Stimulated activated CD8-positive, alpha-beta memory T cell treated with anti-CD3 and anti-CD28 coated beads, Interleukin-4, amount 100 ng/mL, for 24 hours (primary cell): ENCODE measurements around the gene BTG1.

ENCODE experiments used
- DNase-seq: peaks from one replicate; pipeline ENCODE4 v3.0.0-alpha.2; 2020; ENCODE audit warnings: low read depth

Gene BTG1, protein sequence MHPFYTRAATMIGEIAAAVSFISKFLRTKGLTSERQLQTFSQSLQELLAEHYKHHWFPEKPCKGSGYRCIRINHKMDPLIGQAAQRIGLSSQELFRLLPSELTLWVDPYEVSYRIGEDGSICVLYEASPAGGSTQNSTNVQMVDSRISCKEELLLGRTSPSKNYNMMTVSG

DNA sequence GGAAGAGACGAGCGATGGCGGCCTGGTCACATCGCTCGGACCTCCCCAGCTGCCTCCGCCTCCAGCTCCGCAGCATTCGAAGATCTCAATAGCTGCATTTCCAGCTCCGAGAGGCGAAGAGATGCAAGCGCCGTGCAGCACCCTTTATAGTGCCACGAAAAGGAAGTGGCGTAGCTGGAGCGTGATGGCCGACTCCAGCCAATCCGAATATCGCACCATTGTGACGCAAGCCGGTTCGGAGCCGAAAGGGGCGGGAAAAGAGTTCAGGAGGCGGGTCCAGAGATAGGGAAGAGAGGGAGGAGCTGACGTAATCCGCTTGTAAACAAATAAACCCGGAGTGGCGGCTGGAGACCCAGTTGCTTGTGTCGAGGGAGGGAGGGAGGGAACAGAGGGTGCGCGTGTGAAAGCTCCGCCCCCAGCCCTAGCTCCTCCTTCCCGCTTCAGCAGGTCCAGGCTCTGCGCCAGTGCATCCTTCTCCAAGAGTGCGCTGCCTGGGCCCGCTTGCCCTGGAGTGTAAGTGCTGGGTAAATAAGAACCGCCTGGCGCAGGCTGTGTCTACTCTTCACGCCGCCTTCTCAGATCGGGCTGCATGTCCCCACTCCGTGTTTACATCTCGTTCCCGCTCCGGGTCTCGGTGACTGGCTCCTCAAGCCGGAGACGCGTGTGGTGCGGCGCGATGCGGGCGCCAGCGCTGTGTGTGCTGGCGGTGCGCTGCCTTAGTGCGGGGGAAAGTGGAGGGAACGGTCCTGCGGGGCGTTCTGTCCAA, at the start of gene BTG1:
BTG1 (minus strand) TSS at position 116 of the 766 bp plus-strand sequence. CDS start 311 bp downstream, outside the sequence.
- DNase-seq = peak; percentile 92

DNA sequence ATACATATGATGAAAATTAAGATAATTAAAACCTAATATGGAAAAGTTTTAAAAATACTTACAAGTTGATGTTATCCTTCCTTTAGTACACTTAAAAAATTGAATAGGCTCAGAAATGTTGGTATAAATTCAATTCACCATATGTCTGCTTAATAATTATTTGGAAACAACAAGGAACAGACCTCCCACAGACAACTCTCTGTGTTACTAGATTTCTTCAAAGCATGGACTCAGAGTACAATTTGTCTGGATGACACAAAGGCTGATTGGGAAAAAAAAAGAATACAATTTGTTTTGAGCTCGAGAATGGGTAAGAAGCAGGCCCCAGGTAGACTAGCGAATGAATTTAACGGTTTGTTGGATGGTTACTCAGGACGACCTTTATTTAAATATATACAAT, 48.9 kb upstream of the BTG1 start:
- no peak for DNase-seq

DNA sequence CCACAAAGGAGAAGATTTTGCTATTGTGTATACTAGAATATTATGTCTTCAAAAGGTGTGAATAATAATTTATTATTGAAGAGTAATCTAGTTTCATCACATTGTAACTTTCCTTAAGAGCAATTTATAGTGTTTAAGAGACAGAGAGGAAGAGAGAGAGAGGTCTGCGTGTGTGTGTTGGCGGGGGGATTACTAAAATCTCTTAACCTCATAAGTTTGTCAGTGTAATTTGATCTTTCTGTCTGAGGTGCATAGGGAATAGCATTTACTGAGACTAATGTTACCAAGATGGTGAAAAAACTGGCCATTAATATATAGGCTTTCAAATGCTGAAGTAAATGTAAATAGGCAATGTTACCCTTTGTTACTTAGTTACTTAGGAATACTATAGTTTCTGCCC, 48.2 kb upstream of the BTG1 start:
- no peak for DNase-seq

DNA sequence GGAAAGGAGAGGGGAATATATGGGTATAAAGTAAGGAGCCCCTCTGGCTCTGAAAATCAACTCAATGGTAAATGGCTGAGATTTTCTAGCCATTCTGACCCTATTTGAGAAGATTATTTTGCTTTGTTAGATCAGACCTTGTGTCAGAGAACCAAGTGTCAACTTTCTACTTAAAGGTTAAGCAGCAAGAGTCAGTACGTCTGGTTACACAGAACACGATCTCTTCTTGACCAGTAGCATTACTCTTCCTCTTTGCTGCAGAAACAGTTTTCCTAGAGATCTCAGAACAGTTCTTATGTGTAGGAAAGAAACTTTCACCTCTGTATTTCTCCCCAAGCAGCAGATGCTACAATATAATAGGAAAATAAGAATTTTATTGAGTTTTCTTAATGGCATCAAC, 47.4 kb upstream of the BTG1 start:
- no peak for DNase-seq

DNA sequence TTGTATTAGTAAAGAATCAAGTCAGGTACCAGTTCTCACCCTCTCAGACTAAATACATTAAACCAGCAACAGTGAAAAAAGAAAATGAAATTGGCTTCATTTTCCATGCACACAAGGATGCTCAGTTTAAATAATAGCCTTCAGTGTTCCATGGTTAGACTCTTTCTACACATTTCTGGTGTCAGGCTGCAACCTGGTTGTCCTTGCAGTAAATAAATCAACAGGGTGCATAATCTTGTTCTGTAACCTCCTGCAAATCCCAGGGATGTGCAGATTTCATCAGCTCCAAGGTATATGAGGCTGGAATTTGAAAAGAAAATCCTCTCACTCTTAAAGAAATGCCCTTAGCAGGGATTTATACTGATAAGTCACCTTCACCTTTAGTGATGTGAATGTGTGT, 46.7 kb upstream of the BTG1 start:
- DNase-seq = no peak

DNA sequence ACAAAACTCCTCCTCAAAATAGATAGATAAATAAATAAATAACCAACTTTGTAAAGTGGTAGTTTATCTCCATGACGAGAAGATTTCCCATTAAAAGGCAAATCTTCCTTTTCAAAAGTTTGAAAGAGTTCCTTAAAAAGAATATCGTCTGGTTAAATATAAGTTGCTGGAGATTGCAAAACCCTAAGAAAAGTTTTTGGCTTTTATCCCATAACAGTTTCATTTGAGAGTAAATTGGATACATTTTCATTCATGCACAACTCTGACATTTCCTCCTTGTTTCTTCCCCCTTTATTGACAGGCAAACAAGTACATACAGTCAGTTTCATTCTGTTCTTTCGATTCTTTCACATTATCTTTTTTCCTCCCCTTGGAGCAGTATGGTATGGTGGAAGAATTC, 45.4 kb upstream of the BTG1 start:
- DNase-seq = no peak

DNA sequence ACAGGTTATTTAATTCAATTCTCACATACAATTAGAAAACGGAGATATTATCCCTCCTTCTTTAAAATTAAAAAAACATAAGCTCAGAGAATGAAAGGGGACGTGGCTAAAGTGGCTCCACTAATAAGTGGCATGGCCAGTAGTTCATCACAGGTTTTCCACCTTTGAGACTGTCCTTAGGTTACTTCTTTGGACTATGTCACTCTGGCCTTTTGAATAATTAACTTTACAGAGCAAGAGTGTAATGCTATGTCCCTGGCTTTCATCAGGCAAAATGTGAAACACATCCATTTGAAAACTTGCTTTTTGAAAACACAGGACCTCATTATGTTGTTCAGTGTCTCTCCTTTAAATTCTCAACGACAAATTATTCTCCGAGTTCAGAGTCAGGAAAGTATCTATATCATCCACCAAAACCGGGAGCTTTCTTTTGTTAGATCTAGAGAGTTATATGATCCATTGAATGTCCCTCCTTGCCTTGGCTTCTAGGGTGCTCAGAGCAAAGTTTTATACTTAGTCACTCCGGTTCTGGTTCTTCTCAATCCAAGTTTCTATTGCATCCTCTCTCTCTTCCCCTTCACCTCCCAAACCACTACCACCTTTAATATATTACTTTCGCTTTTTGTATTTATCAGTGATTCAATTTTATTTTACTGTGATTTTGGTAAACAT, 43.0 kb upstream of the BTG1 start:
- DNase-seq = no peak

DNA sequence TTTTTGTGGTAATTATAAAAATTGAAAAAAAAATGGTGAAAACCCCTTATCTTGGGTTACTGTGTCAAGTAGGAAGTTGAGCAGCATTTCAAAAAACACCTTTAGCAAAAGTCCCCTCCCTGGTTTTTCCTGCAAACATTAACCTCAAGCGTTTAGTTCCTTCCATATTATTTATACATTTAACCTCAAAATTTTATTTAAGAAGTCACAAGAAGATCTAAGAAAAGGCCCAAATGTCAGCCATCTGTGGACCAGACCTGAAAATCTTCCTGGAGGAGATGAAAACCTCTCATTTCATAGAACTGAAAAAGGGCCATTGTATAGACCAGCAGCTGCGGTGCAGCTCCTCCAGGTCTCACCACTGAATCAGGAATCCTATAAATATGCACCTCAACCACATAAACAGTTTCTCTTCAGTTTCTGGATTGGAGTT, 40.4 kb upstream of the BTG1 start:
- no peak for DNase-seq

DNA sequence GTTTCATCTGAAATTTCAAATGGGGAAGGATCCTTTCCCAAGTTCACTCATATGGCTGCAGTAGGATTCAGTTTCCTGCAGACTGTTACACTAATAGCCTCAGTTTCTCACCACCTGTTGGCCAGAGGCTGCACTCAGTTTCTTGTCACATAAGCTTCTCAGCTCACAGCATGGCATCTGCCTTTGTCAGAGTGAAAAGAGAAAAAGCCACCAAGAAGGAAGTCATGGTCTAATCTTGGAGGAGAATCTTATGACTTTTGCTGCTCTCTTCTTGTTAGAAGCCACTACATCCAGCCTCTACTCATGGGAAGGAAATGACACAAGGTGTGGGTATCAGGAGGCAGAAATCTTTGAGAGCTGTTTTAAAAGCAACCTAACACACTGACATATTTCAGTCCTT, 39.4 kb upstream of the BTG1 start:
- DNase-seq = no peak

DNA sequence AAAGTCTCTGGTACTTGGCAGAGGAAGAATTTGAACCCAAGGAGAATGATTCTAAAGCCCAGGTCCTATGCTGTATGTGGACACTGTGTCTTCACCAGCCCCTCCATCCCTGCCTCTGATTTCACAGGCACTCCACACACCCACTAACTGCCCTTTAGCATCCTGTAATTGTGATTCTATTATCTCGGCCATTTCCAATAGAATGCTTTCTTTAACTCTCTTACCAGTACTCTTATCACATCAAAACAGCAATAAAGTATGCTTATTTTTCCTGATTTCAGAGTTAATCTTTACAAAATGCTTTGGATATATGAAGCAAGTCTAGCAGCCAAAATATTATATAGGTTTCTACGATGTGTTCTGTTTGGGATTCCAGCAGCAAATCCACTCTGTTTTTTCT, 37.9 kb upstream of the BTG1 start:
- no peak for DNase-seq

DNA sequence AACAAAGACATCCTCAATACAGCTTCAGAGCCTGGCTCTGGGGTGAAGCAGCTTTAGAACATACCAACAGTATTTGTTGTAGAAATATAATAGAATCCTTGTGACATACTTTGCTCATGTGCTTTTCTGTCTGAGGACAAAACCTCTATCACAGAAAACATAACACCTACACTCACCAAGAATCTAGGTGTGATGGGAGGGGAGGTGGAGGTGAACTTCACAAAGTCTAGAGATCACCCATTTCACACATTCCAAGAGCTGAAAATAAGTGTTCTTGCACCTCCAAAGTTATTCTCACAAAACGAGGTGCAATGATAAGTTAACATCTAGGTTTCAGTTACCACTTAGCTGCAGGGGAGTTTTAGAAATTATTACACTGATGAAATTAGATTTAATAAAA, 32.7 kb upstream of the BTG1 start:
- no peak for DNase-seq

DNA sequence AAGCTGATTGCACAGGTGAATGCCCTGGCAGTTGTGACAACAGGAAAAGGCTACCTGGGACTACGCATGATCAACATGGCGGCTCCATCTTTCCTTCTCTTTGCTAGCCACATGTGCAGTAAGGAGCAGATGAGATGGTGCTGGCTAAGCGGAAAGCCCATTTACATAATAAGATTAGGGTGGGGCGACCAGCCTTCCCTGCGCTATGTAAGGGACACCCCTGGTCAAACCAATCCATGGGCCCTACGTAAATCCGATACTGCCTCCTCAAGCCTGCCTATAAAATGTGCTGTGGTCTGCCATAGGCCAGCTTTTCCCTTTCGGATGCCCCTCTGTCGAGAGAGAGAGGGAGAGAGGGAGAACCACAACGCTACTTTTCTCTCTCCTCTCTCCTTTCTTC, 31.0 kb upstream of the BTG1 start:
- no peak for DNase-seq

DNA sequence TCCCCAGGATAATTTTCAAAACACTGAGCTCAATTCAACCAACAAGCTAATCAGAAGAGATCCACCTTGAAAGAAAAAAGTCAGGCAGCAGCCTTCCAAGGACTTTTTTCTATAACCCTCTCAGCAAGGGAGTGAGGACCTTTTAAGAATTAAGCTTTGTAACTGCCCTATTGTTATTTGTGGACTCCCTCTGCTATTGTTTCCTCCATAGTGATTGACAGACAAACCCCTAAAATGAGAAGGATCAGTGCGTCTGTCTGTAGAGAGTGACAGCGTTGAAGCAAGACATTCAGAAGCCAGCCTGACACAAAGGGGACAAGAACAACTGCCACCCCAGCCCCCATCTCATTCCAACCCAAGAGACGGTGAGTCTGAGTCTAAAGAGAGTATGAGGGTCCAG, 30.3 kb upstream of the BTG1 start:
- DNase-seq = no peak

DNA sequence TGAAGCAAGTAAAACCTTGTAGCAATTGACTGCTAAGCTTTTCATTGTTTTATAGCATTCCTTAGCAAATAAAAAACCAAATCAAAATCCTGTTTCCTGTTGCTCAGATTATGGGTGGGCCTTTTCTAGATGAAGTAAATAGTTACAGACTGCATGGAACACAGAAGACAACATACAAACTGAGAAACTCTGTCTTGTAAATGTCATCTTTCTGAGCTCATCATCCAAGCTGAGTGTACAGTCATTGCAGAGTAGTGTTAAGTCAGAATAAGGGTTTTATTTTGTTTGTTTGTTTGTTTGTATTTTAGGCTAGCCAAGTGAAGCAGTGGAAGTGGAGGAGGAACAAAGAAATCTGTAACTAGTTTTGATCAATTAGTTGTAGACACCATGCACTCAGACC, 24.4 kb upstream of the BTG1 start:
- no peak for DNase-seq

DNA sequence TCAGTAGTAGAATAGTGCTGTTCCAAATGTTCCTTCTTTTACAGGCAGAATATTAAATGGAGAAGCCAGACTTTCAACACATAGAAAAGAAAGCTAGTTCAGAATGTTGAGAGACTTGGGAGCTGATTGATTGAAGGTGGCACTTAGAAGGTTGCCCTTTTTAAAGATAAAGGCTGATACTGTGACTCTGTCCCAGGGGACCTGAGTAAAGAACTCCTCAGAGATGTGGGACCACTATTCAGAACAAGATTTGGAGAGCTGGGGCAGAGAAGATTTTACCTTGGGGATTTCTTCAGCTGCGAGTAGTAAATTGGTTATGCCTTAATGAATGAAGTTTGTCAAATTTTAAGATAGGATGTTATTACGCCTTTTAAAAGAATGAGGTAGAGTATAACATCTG, 21.4 kb upstream of the BTG1 start:
- DNase-seq = no peak

DNA sequence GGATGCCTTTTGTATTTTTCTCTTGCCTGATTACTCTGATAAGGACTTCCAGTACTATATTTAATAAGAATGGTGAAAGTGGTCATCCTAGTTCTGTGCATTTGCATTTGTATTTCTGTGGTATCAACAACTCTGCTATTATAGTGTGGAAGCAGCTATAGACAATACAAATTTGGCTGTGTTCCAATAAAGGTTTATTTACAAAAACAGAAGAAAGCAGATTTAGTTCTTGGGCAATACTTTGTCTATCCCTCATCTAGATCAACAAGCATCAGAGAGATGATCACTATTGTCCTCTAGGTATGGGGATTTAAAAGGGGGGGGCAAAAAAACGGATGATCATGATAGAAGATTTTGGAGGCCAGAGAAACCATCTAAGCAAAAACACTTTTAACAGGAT, 19.1 kb upstream of the BTG1 start:
- DNase-seq = no peak

DNA sequence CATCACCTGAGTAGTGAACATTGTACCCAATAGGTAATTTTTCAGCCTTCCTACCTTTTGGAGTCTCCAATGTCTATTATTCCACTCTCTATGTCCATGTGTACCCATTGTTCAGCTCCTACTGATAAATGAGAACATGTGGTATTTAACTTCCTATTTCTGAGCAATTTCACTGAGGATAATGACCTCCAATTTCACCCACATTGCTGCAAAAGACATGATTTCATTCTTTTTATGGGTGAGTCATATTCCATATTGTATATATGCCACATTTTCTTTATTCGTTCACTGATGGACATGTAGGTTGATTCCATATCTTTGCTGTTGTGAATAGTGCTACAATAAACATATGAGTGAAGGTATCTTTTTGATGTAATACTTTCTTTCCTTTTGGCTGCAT, 16.4 kb upstream of the BTG1 start:
- no peak for DNase-seq

DNA sequence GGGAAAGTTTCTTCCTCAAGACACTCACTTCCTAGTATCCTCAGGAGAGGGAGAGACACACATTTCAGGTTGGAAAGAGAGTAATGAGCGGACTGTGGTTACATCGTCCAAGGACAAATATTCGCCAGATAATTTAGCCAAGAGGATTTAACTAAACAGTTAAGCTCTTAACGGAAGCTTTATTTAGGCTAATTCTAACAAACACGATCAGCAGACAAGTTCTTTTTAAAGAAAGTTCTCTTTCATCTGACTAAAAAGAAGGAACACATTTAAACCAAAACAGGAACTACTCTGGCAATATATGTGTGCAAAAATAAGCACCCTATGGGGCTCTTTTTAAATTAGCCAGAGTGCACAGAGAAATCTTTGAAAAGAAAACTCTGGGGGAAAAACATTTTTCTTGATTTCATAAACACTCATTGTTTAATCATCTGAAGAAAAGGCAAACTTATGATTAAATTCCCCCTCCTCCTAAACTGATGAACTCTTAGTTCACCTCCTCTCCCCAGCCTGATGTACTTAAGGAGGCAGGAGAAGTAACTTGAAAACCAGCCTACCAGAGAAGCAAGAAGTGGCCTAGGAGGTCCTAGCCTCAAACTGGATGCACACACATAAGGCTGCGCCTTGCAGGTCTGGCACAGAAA, 13.3 kb upstream of the BTG1 start:
- DNase-seq = no peak

DNA sequence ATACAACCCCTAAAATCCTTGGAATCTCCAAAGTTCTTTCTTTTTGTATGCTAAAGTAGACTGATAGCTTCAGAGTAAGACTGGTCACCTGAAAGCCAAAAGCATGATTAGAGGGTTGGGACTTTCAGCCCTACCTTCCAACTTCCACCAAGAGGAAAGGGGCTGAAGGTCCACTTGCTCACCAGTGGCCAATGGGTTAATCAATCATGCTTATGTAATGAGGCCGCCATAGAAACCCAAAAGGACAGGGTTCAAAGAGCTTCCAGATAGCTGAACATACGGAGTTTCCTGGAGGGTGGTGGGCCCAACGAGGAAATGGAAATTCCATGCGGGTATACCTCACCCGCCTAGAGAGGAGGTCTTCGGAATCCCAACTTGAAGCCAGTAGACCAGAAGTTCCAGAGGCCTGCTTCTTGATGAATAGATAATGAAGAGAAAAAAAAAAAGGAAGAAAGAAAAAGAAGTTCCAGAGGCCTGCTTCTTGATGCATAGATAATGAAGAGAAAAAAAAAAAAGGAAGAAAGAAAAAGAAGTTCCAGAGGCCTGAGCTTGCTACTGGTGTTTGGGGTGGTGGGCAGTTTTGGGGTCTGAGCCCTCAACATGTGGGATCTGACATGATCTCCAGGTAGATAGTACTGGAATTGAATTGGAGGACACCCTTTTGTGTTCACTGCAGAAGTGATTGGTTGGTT, 11.2 kb upstream of the BTG1 start:
- no peak for DNase-seq

DNA sequence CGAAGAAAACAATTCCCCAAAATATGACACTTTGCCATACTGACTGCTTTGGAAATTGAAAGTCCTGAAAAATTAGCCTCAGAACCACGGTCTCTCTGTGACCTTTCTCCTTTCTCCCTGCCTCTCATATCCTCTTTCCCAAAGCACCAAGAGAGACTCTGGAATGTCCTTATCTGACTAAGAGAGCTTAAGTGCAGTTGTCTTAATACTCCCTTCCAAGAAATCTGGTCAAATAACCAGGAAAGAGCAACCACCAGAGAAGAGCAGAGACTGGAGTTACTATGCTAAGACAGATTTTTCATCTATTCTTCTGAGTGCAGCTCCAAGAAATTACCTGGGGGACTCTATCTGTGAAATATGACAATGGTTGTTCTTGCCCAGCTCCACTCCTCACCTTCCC, 10.5 kb upstream of the BTG1 start:
- DNase-seq = no peak

DNA sequence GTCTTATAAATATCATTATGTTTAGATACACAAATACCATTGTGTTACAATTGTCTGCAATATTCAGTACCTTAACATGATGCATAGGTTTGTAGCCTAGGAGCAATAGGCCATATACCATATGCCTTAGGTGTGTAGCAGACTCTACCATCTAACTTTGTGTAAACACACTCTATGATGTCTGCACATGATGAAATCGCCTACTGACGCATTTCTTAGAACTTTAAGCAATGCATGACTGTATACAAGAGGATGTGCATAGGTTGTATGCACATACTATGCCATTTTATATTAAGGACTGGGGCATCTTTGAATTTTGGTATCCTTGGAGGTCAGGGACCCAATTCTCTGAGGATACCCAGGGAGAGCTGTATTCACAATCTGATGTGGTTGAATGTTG, 10.1 kb upstream of the BTG1 start:
- no peak for DNase-seq

DNA sequence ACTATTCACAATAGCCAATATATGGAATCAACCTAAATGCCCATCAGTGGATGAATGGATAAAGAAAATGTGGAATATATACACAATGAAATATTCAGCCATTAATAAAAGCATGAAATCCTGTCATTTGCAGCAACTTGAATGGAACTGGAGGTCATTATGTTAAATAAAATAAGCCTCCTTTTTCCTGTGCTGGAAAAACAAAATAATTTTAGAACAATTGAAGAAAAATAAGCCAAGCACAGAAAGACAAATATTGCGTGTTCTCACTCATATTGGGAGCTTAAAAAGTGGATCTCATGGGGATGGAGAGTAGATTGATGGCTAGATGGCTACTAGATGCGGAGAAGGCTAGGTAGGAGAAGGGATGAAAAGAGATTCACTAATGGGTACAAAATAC, 6.3 kb upstream of the BTG1 start:
- DNase-seq = no peak
